C4-2B (cell line): ENCODE data around the gene BCO1.

Experiments used
- CTCF ChIP-seq: fragments of 450-650 bp; conservative IDR thresholded peaks from 2 replicates; pipeline ENCODE4 v1.5.1; 2017; ENCODE audit warnings: mild to moderate bottlenecking
- ZFX ChIP-seq: fragments of 450-650 bp; IDR thresholded peaks from 2 replicates; pipeline ENCODE4 v1.6.1; 2017

- TF ChIP-seq CTCF (no peak), ZFX (no peak)
Measured at GRCh38 chr16:81292936-81293335, 54.4 kb downstream of the BCO1 start.
